HEK293 (cell line): ENCODE data around the gene PTGES3L.
A peak's percentile ranks its signal among the peaks of the same experiment; 100 is the strongest.

Source experiments
- BCL11A ChIP-seq: fragments of 450-650 bp; formaldehyde crosslinking; IDR thresholded peaks from 2 replicates; pipeline ENCODE4 v1.5.1; 2016; ENCODE audit warnings: low read depth, missing biosample characterization, missing genetic modification characterization
- BCL11B ChIP-seq: fragments of 450-650 bp; formaldehyde crosslinking; IDR thresholded peaks from 2 replicates; pipeline ENCODE4 v1.5.1; 2016; ENCODE audit warnings: low read depth, missing biosample characterization, missing genetic modification characterization
- GLIS2 ChIP-seq: fragments of 450-650 bp; formaldehyde crosslinking; IDR thresholded peaks from 2 replicates; pipeline ENCODE4 v1.5.1; 2016; ENCODE audit warnings: missing biosample characterization, missing genetic modification characterization
- IKZF3 ChIP-seq: fragments of 450-650 bp; IDR thresholded peaks from 2 replicates; pipeline ENCODE4 v1.5.0; 2018; ENCODE audit warnings: missing biosample characterization, mild to moderate bottlenecking, missing genetic modification characterization, moderate library complexity
- KLF7 ChIP-seq: fragments of 450-650 bp; formaldehyde crosslinking; IDR thresholded peaks from 2 replicates; pipeline ENCODE4 v1.5.1; 2016; ENCODE audit warnings: missing biosample characterization, missing genetic modification characterization, borderline replicate concordance
- SP7 ChIP-seq: fragments of 450-650 bp; formaldehyde crosslinking; IDR thresholded peaks from 2 replicates; pipeline ENCODE4 v1.5.1; 2016; ENCODE audit warnings: missing biosample characterization, missing genetic modification characterization
- YY1 ChIP-seq: fragments of 450-650 bp; formaldehyde crosslinking; IDR thresholded peaks from 2 replicates; pipeline ENCODE4 v1.5.1; 2018; ENCODE audit warnings: missing biosample characterization, missing genetic modification characterization
- ZFP3 ChIP-seq: fragments of 450-650 bp; formaldehyde crosslinking; IDR thresholded peaks from 2 replicates; pipeline ENCODE4 v1.5.1; 2016; ENCODE audit warnings: low read depth, missing biosample characterization, missing genetic modification characterization
- ZNF174 ChIP-seq: fragments of 450-650 bp; formaldehyde crosslinking; IDR thresholded peaks from 2 replicates; pipeline ENCODE4 v1.5.0; 2017; ENCODE audit warnings: missing biosample characterization, mild to moderate bottlenecking, missing genetic modification characterization
- ZNF19 ChIP-seq: fragments of 450-650 bp; formaldehyde crosslinking; IDR thresholded peaks from 2 replicates; pipeline ENCODE4; 2016; ENCODE audit warnings: missing biosample characterization, missing genetic modification characterization, low read depth
- ZNF23 ChIP-seq: fragments of 450-650 bp; formaldehyde crosslinking; IDR thresholded peaks from 2 replicates; pipeline ENCODE4 v1.5.1; 2016; ENCODE audit warnings: missing biosample characterization, missing genetic modification characterization, borderline replicate concordance
- ZNF341 ChIP-seq: fragments of 450-650 bp; formaldehyde crosslinking; IDR thresholded peaks from 2 replicates; pipeline ENCODE4; 2016; ENCODE audit warnings: low read depth, missing biosample characterization, missing genetic modification characterization
- ZNF354C ChIP-seq: fragments of 450-650 bp; formaldehyde crosslinking; IDR thresholded peaks from 2 replicates; pipeline ENCODE4 v1.5.1; 2016; ENCODE audit warnings: missing biosample characterization, missing genetic modification characterization, low read depth, borderline replicate concordance
- ZNF514 ChIP-seq: fragments of 450-650 bp; formaldehyde crosslinking; IDR thresholded peaks from 2 replicates; pipeline ENCODE4 v1.5.1; 2016; ENCODE audit warnings: missing biosample characterization, missing genetic modification characterization
- ZNF530 ChIP-seq: fragments of 450-650 bp; formaldehyde crosslinking; IDR thresholded peaks from 2 replicates; pipeline ENCODE4 v1.5.1; 2016; ENCODE audit warnings: low read depth, missing biosample characterization, missing genetic modification characterization
- ZNF561 ChIP-seq: fragments of 450-650 bp; IDR thresholded peaks from 2 replicates; pipeline ENCODE4 v1.5.1; 2018; ENCODE audit warnings: missing biosample characterization, missing genetic modification characterization, borderline replicate concordance
- ZNF747 ChIP-seq: fragments of 450-650 bp; formaldehyde crosslinking; IDR thresholded peaks from 2 replicates; pipeline ENCODE4 v1.5.1; 2016; ENCODE audit warnings: missing biosample characterization, missing genetic modification characterization
- ZNF785 ChIP-seq: fragments of 450-650 bp; formaldehyde crosslinking; IDR thresholded peaks from 2 replicates; pipeline ENCODE4 v1.5.1; 2016; ENCODE audit warnings: missing biosample characterization, missing genetic modification characterization
- ZSCAN23 ChIP-seq: fragments of 450-650 bp; formaldehyde crosslinking; IDR thresholded peaks from 2 replicates; pipeline ENCODE4 v1.5.1; 2016; ENCODE audit warnings: missing biosample characterization, missing genetic modification characterization
- TF ChIP-seq, protein P1 (sequence below): fragments of 450-650 bp; formaldehyde crosslinking; IDR thresholded peaks from 2 replicates; pipeline ENCODE4 v1.5.1; 2016; ENCODE audit warnings: missing biosample characterization, missing genetic modification characterization, low read depth
- TF ChIP-seq, protein P2 (sequence below): IDR thresholded peaks from 2 replicates; pipeline ENCODE4 v1.6.1; 2011; ENCODE audit warnings: mild to moderate bottlenecking, low read depth, low read length, borderline replicate concordance
- TF ChIP-seq, protein P3 (sequence below): fragments of 450-650 bp; formaldehyde crosslinking; IDR thresholded peaks from 2 replicates; pipeline ENCODE4 v1.5.1; 2016; ENCODE audit warnings: missing biosample characterization, missing genetic modification characterization
- TF ChIP-seq, protein P4 (sequence below): fragments of 450-650 bp; formaldehyde crosslinking; IDR thresholded peaks from 2 replicates; pipeline ENCODE4 v1.5.1; 2016; ENCODE audit warnings: missing biosample characterization, missing genetic modification characterization
- TF ChIP-seq, protein P5 (sequence below): fragments of 450-650 bp; formaldehyde crosslinking; IDR thresholded peaks from 2 replicates; pipeline ENCODE4 v1.5.1; 2016; ENCODE audit warnings: missing biosample characterization, missing genetic modification characterization
- TF ChIP-seq, protein P6 (sequence below): fragments of 450-650 bp; IDR thresholded peaks from 2 replicates; pipeline ENCODE4 v1.5.1; 2018; ENCODE audit warnings: missing biosample characterization, mild to moderate bottlenecking, missing genetic modification characterization
- TF ChIP-seq, protein P7 (sequence below): fragments of 450-650 bp; formaldehyde crosslinking; IDR thresholded peaks from 2 replicates; pipeline ENCODE4 v1.5.1; 2017; ENCODE audit warnings: missing biosample characterization, missing genetic modification characterization

PTGES3L gene

DNA sequence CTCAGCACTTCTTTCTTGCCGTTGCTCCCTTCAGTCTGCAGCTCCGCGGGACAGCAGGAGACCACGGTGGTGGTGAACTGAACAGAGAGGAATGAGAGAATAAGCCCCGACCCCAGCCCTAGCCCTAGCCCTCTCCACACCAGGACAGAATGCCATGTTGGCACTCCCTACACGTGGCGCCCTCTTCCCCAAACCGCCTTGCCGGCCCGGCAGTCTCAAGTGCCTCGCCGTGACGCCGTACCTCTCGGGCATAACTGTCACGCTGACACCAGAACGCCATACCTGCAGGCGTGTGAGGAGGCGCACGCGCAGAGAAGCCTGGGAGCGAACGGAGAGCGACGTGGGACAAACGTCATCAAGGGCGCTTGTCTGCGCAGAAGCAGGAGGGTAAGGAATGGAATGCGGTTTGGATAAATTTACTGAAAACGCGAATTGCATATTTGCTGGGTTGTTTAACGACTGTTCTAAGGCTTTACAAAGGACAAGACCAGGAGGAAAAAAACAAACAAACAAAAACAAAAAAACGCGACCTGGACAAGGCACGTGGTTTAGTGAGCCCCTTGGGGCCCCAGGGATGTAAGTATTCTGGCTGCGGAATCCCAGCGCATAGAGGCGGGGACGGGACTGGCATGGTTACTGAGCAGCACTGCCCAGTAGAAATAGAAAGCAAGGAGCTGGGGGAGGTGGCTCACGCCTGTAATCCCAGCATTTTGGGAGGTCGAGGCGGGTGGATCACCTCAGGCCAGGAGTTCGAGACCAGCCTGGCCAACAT, 15.5 kb downstream of the PTGES3L start, which contains the start of gene AARSD1 (continued):
- TF ChIP-seq, protein P1, sequence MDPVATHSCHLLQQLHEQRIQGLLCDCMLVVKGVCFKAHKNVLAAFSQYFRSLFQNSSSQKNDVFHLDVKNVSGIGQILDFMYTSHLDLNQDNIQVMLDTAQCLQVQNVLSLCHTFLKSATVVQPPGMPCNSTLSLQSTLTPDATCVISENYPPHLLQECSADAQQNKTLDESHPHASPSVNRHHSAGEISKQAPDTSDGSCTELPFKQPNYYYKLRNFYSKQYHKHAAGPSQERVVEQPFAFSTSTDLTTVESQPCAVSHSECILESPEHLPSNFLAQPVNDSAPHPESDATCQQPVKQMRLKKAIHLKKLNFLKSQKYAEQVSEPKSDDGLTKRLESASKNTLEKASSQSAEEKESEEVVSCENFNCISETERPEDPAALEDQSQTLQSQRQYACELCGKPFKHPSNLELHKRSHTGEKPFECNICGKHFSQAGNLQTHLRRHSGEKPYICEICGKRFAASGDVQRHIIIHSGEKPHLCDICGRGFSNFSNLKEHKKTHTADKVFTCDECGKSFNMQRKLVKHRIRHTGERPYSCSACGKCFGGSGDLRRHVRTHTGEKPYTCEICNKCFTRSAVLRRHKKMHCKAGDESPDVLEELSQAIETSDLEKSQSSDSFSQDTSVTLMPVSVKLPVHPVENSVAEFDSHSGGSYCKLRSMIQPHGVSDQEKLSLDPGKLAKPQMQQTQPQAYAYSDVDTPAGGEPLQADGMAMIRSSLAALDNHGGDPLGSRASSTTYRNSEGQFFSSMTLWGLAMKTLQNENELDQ (tag by site-specific recombination): no peak
- TF ChIP-seq ZNF514 (no peak), ZSCAN23 (tag by site-specific recombination) (no peak), ZNF785 (tag by site-specific recombination) (no peak), GLIS2 (tag by site-specific recombination) (no peak), ZNF23 (tag by site-specific recombination) (no peak), BCL11B (tag by site-specific recombination) (no peak), BCL11A (no peak), ZNF354C (tag by site-specific recombination) (no peak), ZNF747 (tag by site-specific recombination) (no peak), ZNF561 (tag by site-specific recombination) (0 out of 2 replicates have a peak, but pooled peaks have one; percentile 7), YY1 (peak; percentile 75; the same call in 1 of the 2 replicates), ZNF341 (tag by site-specific recombination) (peak; percentile 96), ZNF19 (tag by site-specific recombination) (no peak), ZNF530 (tag by site-specific recombination) (no peak), IKZF3 (tag by site-specific recombination) (peak; percentile 82), ZNF174 (tag by site-specific recombination) (no peak), SP7 (tag by site-specific recombination) (peak; percentile 67; the same call in 1 of the 2 replicates), KLF7 (no peak), ZFP3 (no peak)
- TF ChIP-seq, protein P2, sequence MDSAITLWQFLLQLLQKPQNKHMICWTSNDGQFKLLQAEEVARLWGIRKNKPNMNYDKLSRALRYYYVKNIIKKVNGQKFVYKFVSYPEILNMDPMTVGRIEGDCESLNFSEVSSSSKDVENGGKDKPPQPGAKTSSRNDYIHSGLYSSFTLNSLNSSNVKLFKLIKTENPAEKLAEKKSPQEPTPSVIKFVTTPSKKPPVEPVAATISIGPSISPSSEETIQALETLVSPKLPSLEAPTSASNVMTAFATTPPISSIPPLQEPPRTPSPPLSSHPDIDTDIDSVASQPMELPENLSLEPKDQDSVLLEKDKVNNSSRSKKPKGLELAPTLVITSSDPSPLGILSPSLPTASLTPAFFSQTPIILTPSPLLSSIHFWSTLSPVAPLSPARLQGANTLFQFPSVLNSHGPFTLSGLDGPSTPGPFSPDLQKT: no peak
- TF ChIP-seq, protein P3, sequence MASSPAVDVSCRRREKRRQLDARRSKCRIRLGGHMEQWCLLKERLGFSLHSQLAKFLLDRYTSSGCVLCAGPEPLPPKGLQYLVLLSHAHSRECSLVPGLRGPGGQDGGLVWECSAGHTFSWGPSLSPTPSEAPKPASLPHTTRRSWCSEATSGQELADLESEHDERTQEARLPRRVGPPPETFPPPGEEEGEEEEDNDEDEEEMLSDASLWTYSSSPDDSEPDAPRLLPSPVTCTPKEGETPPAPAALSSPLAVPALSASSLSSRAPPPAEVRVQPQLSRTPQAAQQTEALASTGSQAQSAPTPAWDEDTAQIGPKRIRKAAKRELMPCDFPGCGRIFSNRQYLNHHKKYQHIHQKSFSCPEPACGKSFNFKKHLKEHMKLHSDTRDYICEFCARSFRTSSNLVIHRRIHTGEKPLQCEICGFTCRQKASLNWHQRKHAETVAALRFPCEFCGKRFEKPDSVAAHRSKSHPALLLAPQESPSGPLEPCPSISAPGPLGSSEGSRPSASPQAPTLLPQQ (tag by site-specific recombination): no peak; the same call in none of the 2 replicates
- TF ChIP-seq, protein P4, sequence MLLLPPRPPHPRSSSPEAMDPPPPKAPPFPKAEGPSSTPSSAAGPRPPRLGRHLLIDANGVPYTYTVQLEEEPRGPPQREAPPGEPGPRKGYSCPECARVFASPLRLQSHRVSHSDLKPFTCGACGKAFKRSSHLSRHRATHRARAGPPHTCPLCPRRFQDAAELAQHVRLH (tag by site-specific recombination): 0 out of 2 replicates have a peak, but pooled peaks have one; percentile 15
- TF ChIP-seq, protein P5, sequence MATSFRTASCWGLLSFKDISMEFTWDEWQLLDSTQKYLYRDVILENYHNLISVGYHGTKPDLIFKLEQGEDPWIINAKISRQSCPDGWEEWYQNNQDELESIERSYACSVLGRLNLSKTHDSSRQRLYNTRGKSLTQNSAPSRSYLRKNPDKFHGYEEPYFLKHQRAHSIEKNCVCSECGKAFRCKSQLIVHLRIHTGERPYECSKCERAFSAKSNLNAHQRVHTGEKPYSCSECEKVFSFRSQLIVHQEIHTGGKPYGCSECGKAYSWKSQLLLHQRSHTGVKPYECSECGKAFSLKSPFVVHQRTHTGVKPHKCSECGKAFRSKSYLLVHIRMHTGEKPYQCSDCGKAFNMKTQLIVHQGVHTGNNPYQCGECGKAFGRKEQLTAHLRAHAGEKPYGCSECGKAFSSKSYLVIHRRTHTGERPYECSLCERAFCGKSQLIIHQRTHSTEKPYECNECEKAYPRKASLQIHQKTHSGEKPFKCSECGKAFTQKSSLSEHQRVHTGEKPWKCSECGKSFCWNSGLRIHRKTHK (tag by site-specific recombination): no peak
- TF ChIP-seq, protein P6, sequence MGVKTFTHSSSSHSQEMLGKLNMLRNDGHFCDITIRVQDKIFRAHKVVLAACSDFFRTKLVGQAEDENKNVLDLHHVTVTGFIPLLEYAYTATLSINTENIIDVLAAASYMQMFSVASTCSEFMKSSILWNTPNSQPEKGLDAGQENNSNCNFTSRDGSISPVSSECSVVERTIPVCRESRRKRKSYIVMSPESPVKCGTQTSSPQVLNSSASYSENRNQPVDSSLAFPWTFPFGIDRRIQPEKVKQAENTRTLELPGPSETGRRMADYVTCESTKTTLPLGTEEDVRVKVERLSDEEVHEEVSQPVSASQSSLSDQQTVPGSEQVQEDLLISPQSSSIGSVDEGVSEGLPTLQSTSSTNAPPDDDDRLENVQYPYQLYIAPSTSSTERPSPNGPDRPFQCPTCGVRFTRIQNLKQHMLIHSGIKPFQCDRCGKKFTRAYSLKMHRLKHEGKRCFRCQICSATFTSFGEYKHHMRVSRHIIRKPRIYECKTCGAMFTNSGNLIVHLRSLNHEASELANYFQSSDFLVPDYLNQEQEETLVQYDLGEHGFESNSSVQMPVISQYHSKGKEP (tag by site-specific recombination): no peak
- TF ChIP-seq, protein P7, sequence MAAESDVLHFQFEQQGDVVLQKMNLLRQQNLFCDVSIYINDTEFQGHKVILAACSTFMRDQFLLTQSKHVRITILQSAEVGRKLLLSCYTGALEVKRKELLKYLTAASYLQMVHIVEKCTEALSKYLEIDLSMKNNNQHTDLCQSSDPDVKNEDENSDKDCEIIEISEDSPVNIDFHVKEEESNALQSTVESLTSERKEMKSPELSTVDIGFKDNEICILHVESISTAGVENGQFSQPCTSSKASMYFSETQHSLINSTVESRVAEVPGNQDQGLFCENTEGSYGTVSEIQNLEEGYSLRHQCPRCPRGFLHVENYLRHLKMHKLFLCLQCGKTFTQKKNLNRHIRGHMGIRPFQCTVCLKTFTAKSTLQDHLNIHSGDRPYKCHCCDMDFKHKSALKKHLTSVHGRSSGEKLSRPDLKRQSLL (tag by site-specific recombination): no peak
